Ectodermal cell (in vitro differentiated cells): ENCODE data around the gene MYRFL.
"Not testable (repeated sequence)": the region's sequence is repeated elsewhere in the genome, so short reads cannot be mapped to it uniquely, and the experiment has no call there.

Source experiments
- H3K27ac ChIP-seq: 2 replicates; pipeline ENCODE4 v1.7.0; 2013; ENCODE audit warnings: mild to moderate bottlenecking, low read depth, low read length; ENCODE audit not compliant: insufficient read depth, poor library complexity, severe bottlenecking
- H3K27me3 ChIP-seq: 2 replicates; pipeline ENCODE4 v1.7.0; 2013; ENCODE audit warnings: mild to moderate bottlenecking, low read length; ENCODE audit not compliant: insufficient read depth, control insufficient read depth, poor library complexity, severe bottlenecking
- H3K36me3 ChIP-seq: one replicate; pipeline ENCODE4 v1.7.0; 2013; ENCODE audit warnings: low read length; ENCODE audit not compliant: control insufficient read depth, insufficient read depth
- H3K4me1 ChIP-seq: one replicate; pipeline ENCODE4 v1.7.0; 2013; ENCODE audit warnings: low read length; ENCODE audit not compliant: control insufficient read depth, insufficient read depth
- H3K4me3 ChIP-seq: 2 replicates; pipeline ENCODE4 v1.7.0; 2013; ENCODE audit warnings: low read depth, low read length, control low read depth; ENCODE audit not compliant: insufficient read depth
- H3K9me3 ChIP-seq: 2 replicates; pipeline ENCODE4 v1.7.0; 2013; ENCODE audit warnings: mild to moderate bottlenecking, low read length, moderate library complexity; ENCODE audit not compliant: control insufficient read depth
- WGBS, 2 experiments: methylation state at CpG; one replicate each; pipeline ENCODE4 v1.1.7; 2013; ENCODE audit warnings: missing lambda C conversion rate in 2 of 2; 5-methylcytosine and 5-hydroxymethylcytosine counted together

The MYRFL gene

DNA sequence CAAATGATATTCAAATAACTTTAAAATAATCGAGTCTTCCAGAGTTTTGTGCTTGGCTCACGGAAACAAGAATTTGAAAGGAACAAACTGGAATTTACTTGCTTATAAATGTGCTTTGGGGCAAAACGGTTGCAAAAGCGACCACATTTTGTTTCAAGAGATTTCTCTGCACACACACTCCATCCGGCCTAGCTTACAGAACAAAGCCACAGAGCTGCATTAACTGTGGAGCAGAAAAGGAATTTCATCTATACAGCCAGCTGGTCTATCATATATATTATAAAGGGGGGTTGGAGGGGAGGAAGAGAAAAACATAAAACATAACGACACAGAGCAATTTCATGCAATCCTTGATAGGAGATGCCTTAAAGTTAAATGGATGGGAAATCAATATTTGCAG, 153.0 kb downstream of the MYRFL start:
- Histone ChIP-seq H3K27ac (no peak overlapping the region), H3K27me3 (no peaks in the 10 kb centered on the region), H3K4me1 (no peaks in the 10 kb centered on the region), H3K4me3 (no peak overlapping the region), H3K36me3 (no peaks in the 10 kb centered on the region), H3K9me3 (no peaks in the 10 kb centered on the region)
- 80 to 94% methylated on average over 5 to 6 of the region's 6 CpGs for WGBS, 2 experiments

DNA sequence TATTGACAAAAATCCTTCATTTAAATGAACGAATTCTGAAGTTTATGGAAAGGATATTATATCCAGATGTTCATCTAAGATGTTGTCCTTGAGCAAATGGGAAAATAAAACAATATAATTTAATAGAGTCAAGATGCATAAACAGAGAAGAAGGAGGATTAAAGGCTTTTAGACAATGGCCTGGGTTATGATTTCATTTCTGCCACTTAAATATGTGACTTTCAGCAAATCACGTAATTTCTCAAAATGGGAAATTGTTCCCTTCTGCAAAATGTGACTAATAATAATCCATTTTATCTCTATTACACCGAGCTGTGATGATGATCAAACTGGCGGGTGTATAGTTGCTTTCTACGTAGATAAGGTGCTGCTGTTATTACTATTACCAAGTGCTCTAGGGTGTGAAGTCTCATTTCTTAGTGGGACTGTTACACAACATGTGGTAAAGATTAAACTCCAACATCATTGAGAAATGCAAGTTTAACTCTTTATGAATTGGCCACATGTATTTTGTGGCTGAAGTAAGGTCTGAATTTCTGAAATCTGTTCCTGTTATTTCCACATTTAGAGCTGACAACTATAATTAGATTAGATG, 157.0 kb downstream of the MYRFL start:
- 88 to 100% methylated on average over 3 to 5 of the region's 5 CpGs for WGBS, 2 experiments
- H3K27me3 ChIP-seq, result no peaks in the 10 kb centered on the region
- H3K4me1 ChIP-seq, result no peaks in the 10 kb centered on the region
- H3K4me3 ChIP-seq, result no peak overlapping the region
- H3K27ac ChIP-seq, result no peak overlapping the region
- no peaks in the 10 kb centered on the region for H3K36me3 ChIP-seq
- no peaks in the 10 kb centered on the region for H3K9me3 ChIP-seq

DNA sequence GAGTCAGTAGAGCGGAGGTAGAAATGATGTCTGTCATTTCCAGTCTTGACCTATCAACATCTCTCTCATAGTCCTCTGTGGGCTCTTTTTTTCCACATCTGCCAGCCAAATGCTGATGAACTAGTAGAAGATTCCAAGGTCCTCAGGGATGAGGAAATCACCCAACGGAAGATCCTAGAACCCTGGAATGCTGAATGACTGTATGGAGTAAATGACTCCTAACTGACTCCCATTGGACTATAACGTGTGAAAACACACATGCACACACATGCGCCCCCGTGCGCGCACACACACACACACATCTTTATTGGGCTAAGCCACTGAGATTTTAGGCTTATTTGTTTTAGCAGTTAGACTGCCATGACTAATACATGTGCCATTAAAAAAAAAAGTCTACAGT, 159.2 kb downstream of the MYRFL start:
- no peaks in the 10 kb centered on the region for H3K9me3 ChIP-seq
- no peaks in the 10 kb centered on the region for H3K36me3 ChIP-seq
- 98 to 99% methylated on average over 7 of the region's 7 CpGs for WGBS, 2 experiments
- H3K27me3 ChIP-seq, result no peaks in the 10 kb centered on the region
- peaks cover 3% of the 10 kb centered on the region for H3K4me1 ChIP-seq
- no peak overlapping the region for H3K4me3 ChIP-seq
- no peak overlapping the region for H3K27ac ChIP-seq

DNA sequence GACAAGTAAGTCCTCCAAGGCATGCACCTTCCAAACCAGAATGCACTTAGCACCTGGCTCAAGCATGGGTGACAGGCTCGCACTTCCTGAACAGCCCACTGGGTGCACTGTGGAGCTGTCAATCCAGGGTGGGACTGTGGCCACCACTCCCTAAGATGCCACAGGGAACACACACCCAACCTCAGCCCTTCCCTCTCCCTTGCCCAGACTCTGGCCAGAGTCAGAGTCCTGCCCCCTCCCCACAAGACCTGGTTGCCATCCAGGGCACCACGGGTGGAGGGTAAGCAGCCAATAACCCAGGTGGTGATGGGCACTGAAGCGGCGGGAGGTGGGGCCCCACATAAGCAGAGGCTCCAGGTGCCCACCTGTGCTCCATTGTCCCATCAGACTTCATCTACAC, 160.6 kb downstream of the MYRFL start:
- H3K9me3 ChIP-seq, result no peaks in the 10 kb centered on the region
- no peak overlapping the region for H3K4me3 ChIP-seq
- no peaks in the 10 kb centered on the region for H3K36me3 ChIP-seq
- no peak overlapping the region for H3K27ac ChIP-seq
- 97 to 98% methylated on average over 4 of the region's 4 CpGs for WGBS, 2 experiments
- no peaks in the 10 kb centered on the region for H3K27me3 ChIP-seq
- H3K4me1 ChIP-seq, result peaks cover 3% of the 10 kb centered on the region

DNA sequence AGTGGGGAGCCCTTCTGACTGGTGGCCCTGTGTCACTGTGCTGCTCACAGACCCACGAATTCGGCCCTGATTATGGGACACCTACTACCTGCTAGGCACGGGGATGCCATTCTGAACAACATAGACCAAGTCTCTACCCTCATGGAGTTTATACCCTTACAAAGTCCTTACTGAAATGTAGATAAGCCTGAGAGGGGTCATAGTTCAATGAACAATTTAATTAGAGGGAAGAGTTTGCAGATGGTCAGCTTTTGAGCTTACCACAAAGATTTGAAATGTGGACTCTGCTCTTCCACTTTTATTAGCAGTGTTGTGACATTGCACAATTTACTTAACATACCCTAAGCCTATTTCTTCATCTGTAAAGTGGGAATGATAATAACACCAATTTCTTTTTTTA, 161.1 kb downstream of the MYRFL start:
- Histone ChIP-seq H3K27me3 (no peaks in the 10 kb centered on the region), H3K27ac (no peak overlapping the region), H3K9me3 (no peaks in the 10 kb centered on the region), H3K36me3 (no peaks in the 10 kb centered on the region), H3K4me1 (peaks cover 3% of the 10 kb centered on the region), H3K4me3 (no peak overlapping the region)
- 92 to 100% methylated on average over 2 to 3 of the region's 3 CpGs for WGBS, 2 experiments

DNA sequence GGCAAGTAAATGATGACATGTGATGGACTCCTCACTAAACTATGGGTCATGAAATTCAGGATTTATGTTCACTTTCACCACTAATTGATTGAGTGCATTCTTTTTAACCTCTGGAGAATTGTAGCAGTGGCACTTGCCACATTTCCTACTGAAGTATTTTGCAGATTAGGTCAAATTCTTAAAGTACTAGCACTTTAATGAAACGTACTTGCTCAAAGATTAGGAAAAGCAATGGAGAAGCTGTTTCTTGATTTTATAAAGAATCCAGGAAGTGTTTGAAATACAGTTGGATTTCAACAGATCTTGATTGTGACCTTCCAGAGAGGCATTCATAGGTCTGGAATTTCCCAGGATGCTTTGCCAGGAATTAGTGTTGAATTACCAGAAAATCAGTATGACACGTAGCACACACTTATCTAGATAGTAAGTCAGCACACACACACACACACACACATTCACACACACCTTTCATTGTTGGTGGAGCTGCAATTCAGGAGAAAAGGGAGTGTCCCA, 162.6 kb downstream of the MYRFL start:
- no peak overlapping the region for H3K4me3 ChIP-seq
- H3K9me3 ChIP-seq, result no peaks in the 10 kb centered on the region
- H3K27me3 ChIP-seq, result no peaks in the 10 kb centered on the region
- no peak overlapping the region for H3K27ac ChIP-seq
- H3K36me3 ChIP-seq, result no peaks in the 10 kb centered on the region
- H3K4me1 ChIP-seq, result peaks cover 3% of the 10 kb centered on the region
- WGBS, 2 experiments, result 90 to 97% methylated on average over 2 of the region's 2 CpGs

DNA sequence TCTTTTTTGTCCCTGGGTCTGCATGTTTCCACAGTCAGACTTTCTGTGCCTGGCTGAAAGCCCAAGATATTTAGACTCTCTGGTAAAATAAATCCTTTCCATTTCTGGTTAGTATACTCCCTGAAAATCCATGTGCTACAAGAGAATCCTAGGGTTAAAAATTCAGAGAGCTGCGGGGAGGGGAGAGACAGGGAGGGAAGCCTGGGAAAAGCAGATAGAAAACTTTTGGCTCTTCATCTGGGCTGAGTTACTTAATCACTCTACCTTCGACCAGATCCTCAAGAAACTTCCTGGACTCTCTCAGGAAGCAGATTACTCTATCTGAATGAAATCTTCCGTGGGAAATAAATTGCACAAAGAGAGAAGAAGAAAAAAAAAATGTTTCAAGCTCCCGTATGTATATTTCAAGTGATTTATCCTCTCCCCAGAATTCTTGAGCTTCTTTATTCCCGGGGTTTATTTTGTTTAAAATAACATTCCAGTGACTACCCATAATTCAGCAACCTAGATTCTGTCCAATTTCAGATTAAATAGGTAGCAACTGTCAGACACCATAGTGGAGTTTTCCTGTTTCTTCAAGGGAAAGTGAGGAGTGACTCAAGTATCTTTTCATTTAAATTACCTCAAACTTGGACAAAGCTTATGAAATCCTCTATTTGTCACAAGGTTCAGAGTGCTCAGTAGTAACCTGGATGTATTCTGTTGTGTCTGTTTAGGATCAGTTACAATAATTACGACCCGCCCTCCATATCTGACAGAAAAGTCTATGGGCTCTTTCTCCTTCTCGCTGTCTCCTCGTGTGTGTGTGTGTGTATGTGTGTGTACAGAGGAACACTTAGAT, 163.7 kb downstream of the MYRFL start:
- 75 to 88% methylated on average over 6 to 7 of the region's 9 CpGs for WGBS, 2 experiments
- H3K4me3 ChIP-seq, result no peak overlapping the region
- H3K27me3 ChIP-seq, result no peaks in the 10 kb centered on the region
- no peak overlapping the region for H3K27ac ChIP-seq
- H3K36me3 ChIP-seq, result no peaks in the 10 kb centered on the region
- peaks cover 3% of the 10 kb centered on the region for H3K4me1 ChIP-seq
- H3K9me3 ChIP-seq, result no peaks in the 10 kb centered on the region

DNA sequence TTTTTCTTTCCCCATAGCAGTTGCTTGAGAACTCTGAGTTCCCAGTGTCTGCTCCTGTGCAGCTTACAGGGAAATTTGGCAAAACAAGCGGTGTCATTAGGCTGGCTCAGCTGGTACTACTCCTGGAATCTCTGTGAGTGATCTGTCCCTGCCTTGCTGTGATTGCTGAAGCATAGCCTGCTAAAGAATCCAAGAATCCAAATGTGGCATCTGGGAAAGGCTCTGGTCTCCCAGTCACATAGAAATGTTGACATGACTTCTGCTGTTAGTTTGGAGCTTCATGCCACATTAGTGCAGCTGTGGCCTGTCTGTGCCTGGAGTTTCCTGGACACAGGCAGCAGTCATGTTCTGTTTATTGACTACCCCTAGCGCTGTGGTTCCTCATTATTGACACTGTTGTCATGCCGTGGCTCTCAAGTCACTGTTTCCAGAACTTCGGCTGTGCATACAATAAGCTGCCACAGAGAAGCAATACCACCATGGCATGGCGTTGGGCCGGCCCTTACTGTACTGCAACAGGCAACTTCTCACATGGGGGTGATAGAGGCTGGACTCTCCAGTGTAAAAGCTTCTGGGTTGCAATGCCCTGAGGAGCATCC, 166.8 kb downstream of the MYRFL start:
- Histone ChIP-seq H3K9me3 (no peaks in the 10 kb centered on the region), H3K4me1 (peaks cover 3% of the 10 kb centered on the region), H3K27me3 (no peaks in the 10 kb centered on the region), H3K27ac (no peak overlapping the region), H3K4me3 (no peak overlapping the region), H3K36me3 (no peaks in the 10 kb centered on the region)
- 93 to 94% methylated on average over 6 of the region's 6 CpGs for WGBS, 2 experiments

DNA sequence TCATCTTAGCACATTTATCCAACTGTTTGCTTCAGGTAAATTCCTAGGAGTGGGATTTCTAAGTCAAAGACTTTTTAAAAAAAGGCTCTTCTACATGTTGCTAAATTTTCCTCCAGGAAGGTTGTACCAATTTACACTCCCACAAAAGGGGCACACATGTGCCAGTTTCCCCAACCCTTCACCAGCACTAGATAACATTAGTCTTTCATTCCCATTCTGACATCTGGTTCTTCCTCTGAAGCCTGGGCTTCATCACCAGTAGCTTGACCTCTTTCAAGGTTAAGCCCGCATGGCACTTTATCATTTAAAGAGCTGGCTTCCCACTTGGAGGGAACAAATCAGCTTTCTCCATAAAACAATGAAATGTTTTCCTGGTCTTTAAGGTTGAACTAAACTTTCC, 168.4 kb downstream of the MYRFL start:
- 92 to 100% methylated on average over 1 of the region's 1 CpG for WGBS, 2 experiments
- Histone ChIP-seq H3K36me3 (no peaks in the 10 kb centered on the region), H3K4me3 (no peak overlapping the region), H3K4me1 (no peaks in the 10 kb centered on the region), H3K27ac (no peak overlapping the region), H3K27me3 (no peaks in the 10 kb centered on the region), H3K9me3 (no peaks in the 10 kb centered on the region)

DNA sequence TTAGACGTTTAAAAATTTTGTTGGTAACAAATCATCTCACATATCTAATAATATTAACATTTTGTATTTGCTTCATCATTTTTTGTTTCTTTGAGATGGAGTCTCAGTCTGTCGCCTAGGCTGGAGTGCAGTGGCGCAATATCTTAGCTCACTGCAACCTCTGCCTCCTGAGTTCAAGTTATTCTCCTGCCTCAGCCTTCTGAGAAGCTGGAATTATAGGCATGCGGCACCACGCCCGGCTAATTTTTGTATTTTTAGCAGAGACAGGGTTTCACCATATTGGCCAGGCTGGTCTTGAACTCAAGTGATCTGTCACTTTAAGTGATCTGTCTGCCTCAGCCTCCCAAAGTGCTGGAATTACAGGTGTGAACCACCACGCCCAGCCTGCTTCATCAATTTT, 169.1 kb downstream of the MYRFL start:
- H3K27me3 ChIP-seq, H3K4me1 ChIP-seq, H3K4me3 ChIP-seq, H3K9me3 ChIP-seq, H3K27ac ChIP-seq, H3K36me3 ChIP-seq: not testable (repeated sequence)
- 87 to 97% methylated on average over 6 to 7 of the region's 7 CpGs for WGBS, 2 experiments
